ENCODE measurements around the gene UGT1A9.

The UGT1A9 gene

GRCh38 chr2:233821196-233821595 is 149.5 kb downstream of the UGT1A9 start:
- TF ChIP-seq EZH2 (optimal IDR thresholded peaks at IDR 0.05; ENCODE audit: low read depth, low read length) (no peak), EZH2phosphoT487 (IDR thresholded peaks at IDR 0.05; ENCODE audit: low read length) (no peak)
- Histone ChIP-seq H3K9me3 (replicated peaks; ENCODE audit: insufficient read depth, low read length) (no peaks in the 10 kb centered on the region), H2AFZ (ENCODE audit: low read length) (no peak overlapping the region), H3K4me2 (ENCODE audit: low read depth, low read length) (no peak overlapping the region), H3K9ac (ENCODE audit: low read length) (no peak overlapping the region), H3K4me1 (ENCODE audit: low read length) (no peaks in the 10 kb centered on the region), H3K9me2 (replicated peaks; ENCODE audit: insufficient read depth, low read length) (no peaks in the 10 kb centered on the region), H3K27ac (ENCODE audit: low read length) (no peak overlapping the region), H3K27me3 (replicated peaks; ENCODE audit: insufficient read depth, low read length) (no peaks in the 10 kb centered on the region), H3F3A (ENCODE audit: insufficient read depth, low read length) (no peaks in the 10 kb centered on the region), H4K20me1 (ENCODE audit: insufficient read depth, low read length) (no peaks in the 10 kb centered on the region), H3K4me3 (ENCODE audit: low read length) (no peak overlapping the region), H3K36me3 (replicated peaks; ENCODE audit: insufficient read depth, low read length) (no peaks in the 10 kb centered on the region), H3K79me2 (ENCODE audit: low read length) (no peaks in the 10 kb centered on the region)
- no peak for DNase-seq

GRCh38 chr2:233821709-233822100 is 150.0 kb downstream of the UGT1A9 start:
- no peaks in the 10 kb centered on the region for H3K36me3 ChIP-seq (replicated peaks; ENCODE audit: insufficient read depth, low read length)
- H3K4me2 ChIP-seq (ENCODE audit: low read depth, low read length), result no peak overlapping the region

DNA sequence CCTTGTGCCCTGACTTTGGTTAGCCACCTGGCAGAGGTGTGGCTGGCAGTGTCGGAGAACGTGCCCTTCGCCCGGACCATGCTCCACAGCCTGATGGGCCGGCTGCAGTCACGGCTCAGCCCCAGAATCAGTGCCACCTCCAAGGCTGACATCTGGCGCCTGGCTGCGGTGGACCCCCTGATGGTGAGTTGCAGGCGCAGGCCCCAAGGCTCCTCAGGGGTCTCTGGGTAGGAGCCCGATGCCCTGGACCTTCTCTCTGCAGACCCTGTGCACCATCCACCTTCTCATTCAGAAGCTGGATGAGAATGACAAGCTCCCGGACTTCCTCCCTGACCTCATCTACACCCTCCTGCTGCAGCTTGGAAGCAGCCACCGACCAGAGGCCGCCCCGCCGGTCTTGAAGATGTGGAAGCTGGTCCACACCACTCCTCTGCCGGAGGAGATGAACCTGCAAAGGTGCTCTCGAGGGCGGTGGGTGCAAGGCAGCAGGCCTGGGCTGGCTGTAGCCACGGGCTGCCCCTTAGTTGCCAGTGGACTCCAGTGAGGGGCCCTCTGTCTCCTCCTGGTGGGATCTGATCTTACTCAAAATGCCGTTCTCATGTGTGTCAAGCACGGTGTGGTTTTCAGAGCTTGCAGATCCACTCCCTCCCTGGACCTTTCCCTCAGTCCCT is 150.5 kb downstream of the UGT1A9 start:
- Histone ChIP-seq H3K9me3 (replicated peaks; ENCODE audit: insufficient read depth, low read length) (no peaks in the 10 kb centered on the region), H3K27ac (ENCODE audit: low read length) (no peak overlapping the region), H3K79me2 (ENCODE audit: low read length) (no peaks in the 10 kb centered on the region), H3K9me2 (replicated peaks; ENCODE audit: insufficient read depth, low read length) (no peaks in the 10 kb centered on the region), H2AFZ (ENCODE audit: low read length) (no peak overlapping the region), H4K20me1 (ENCODE audit: insufficient read depth, low read length) (no peaks in the 10 kb centered on the region), H3K4me3 (ENCODE audit: low read length) (no peak overlapping the region), H3K36me3 (replicated peaks; ENCODE audit: insufficient read depth, low read length) (no peaks in the 10 kb centered on the region), H3K4me1 (ENCODE audit: low read length) (no peaks in the 10 kb centered on the region), H3F3A (ENCODE audit: insufficient read depth, low read length) (no peaks in the 10 kb centered on the region), H3K4me2 (ENCODE audit: low read depth, low read length) (no peak overlapping the region), H3K9ac (ENCODE audit: low read length) (no peak overlapping the region), H3K27me3 (replicated peaks; ENCODE audit: insufficient read depth, low read length) (no peaks in the 10 kb centered on the region)
- TF ChIP-seq EZH2phosphoT487 (IDR thresholded peaks at IDR 0.05; ENCODE audit: low read length) (no peak), EZH2 (optimal IDR thresholded peaks at IDR 0.05; ENCODE audit: low read depth, low read length) (no peak), CTCF (IDR thresholded peaks at IDR 0.05; ENCODE audit: low read length) (no peak)
- DNase-seq, result no peak

More at GRCh38 chr2:233821709-233822100, 150.0 kb downstream of the UGT1A9 start:
- Histone ChIP-seq H3K27me3 (replicated peaks; ENCODE audit: insufficient read depth, low read length) (no peaks in the 10 kb centered on the region), H3K9me3 (replicated peaks; ENCODE audit: insufficient read depth, low read length) (no peaks in the 10 kb centered on the region), H3K79me2 (ENCODE audit: low read length) (no peaks in the 10 kb centered on the region), H3F3A (ENCODE audit: insufficient read depth, low read length) (no peaks in the 10 kb centered on the region), H3K9me2 (replicated peaks; ENCODE audit: insufficient read depth, low read length) (no peaks in the 10 kb centered on the region), H3K9ac (ENCODE audit: low read length) (no peak overlapping the region), H4K20me1 (ENCODE audit: insufficient read depth, low read length) (no peaks in the 10 kb centered on the region), H3K4me3 (ENCODE audit: low read length) (no peak overlapping the region), H2AFZ (ENCODE audit: low read length) (no peak overlapping the region), H3K4me1 (ENCODE audit: low read length) (no peaks in the 10 kb centered on the region), H3K27ac (ENCODE audit: low read length) (no peak overlapping the region)
- DNase-seq, result no peak
- TF ChIP-seq CTCF (IDR thresholded peaks at IDR 0.05; ENCODE audit: low read length), result no peak
- TF ChIP-seq EZH2phosphoT487 (IDR thresholded peaks at IDR 0.05; ENCODE audit: low read length), result no peak
- TF ChIP-seq EZH2 (optimal IDR thresholded peaks at IDR 0.05; ENCODE audit: low read depth, low read length), result no peak

Data from MM.1S (cell line).